T-helper 2 cell treated with Interferon-gamma antibody and Interleukin-4, amounts not matched to agents 100 ng/mL and 5 ng/mL, for 36 hours (primary cell): ENCODE data around the gene DHDDS. TPM values are rescaled to one million over a fixed set of nuclear protein-coding genes. Genes with fewer than 3 reads are reported as not detected.
"Not testable (repeated sequence)": the region's sequence is repeated elsewhere in the genome, so short reads cannot be mapped to it uniquely, and the experiment has no call there.

ENCODE experiments used
- intact Hi-C: fragments of 100-400 bp; cut with micrococcal nuclease; formaldehyde crosslinking; loops from one replicate; pipeline ENCODE4 v1.15.1; 2023
- total RNA-seq: library from RNA; stranded (reverse); gene quantifications from 2 replicates; pipeline ENCODE4 v1.2.3, GENCODE V29; 2022

The DHDDS gene, protein sequence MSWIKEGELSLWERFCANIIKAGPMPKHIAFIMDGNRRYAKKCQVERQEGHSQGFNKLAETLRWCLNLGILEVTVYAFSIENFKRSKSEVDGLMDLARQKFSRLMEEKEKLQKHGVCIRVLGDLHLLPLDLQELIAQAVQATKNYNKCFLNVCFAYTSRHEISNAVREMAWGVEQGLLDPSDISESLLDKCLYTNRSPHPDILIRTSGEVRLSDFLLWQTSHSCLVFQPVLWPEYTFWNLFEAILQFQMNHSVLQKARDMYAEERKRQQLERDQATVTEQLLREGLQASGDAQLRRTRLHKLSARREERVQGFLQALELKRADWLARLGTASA
- total RNA-seq: 60.8 and 61.6 TPM in 2 replicates

DNA sequence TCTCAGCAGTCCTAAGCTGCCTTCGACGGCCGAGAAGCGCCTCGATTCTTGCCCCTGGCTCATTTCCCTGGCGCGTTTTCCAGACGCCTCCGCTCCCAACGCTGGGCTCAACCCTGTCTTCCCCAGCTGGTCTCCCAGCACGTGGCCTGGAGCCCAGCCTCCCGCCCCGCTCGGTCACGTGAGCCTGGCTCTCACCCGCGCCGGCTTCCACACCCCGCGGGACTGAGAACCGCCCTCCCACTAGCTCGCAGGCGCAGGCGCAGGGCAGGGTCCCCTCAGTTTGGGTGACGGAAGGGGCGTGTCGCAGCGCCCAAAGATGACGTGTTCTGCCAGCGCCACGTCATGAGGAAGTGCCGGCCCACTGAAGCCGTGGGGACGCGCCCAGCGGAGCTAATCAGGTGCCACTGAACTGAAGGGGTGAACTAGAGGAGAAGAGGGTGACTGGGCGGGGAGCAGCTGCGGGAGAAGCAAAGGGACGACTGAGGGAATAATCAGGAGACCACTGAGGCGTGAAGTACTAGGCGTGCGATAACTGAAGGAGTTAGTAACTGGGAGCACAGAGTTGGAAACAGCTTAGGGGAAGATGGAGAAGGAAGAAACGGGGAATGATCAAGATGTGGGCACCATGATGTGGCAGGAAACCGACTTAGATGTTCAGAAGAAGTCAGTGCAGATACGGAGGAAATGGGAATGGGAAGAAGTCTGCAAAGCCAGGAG lies at the start of gene DHDDS:
TSS of gene DHDDS (plus strand) at position 343 of the 717 bp plus-strand sequence. CDS start 625 bp downstream, outside the sequence.
- intact Hi-C loops: loop anchor here (1.0 kb wide), 3 partner anchors 41 to 527 kb away; partner anchors contain the start of gene UBXN11

- intact Hi-C loops: no loop called here
Measured at GRCh38 chr1:26384076-26384475, 48.0 kb upstream of the DHDDS start.

- intact Hi-C loops: not testable (repeated sequence)
Measured at GRCh38 chr1:26385063-26385462, 47.1 kb upstream of the DHDDS start.

- intact Hi-C loops: no loop called here
Measured at GRCh38 chr1:26387447-26387846, 44.7 kb upstream of the DHDDS start.

- intact Hi-C loops: no loop called here
Measured at GRCh38 chr1:26388791-26389445, 43.2 kb upstream of the DHDDS start.

- intact Hi-C loops: loop anchor here (2.0 to 10.0 kb wide), 4 partner anchors 27 to 225 kb away; partner anchors contain the start of genes C1orf232 and ZNF593
Measured at GRCh38 chr1:26389604-26390247, 42.4 kb upstream of the DHDDS start.

GRCh38 chr1:26391450-26391849 lies 40.7 kb upstream of the DHDDS start:
- intact Hi-C loops: loop anchor here (1.0 to 10.0 kb wide), 5 partner anchors 29 to 227 kb away; partner anchors contain the start of genes C1orf232 and ZNF593

DNA sequence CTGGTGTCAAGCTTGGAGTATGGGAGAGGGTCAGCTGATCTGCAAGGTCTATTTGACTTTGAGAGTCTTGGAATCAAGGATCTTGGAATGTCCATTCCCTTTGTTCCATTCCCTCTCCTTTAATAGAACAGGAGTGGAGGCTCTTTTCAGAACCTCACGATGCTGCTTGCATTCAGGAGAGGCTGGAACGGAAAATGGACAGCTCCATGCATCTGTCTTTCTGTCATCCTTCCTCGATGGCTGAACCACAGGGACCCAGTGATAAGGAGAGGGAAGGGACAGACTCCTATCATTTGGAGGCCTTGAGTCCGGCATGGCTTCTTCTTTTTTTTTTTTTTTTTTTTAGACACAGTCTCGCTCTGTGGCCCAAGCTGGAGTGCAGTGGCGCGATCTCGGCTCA lies 36.4 kb upstream of the DHDDS start:
- intact Hi-C loops: loop anchor here (10.0 kb wide), 1 partner anchor 231 kb away; the partner anchor contains the start of genes C1orf232 and ZNF593

- intact Hi-C loops: loop anchor here (10.0 kb wide), 1 partner anchor 234 kb away; the partner anchor contains the start of genes C1orf232 and ZNF593
Measured at GRCh38 chr1:26399034-26399433, 33.1 kb upstream of the DHDDS start.

- intact Hi-C loops: no loop called here
Measured at GRCh38 chr1:26401891-26402290, 30.2 kb upstream of the DHDDS start.

GRCh38 chr1:26403656-26404055 lies 28.5 kb upstream of the DHDDS start:
- intact Hi-C loops: no loop called here

DNA sequence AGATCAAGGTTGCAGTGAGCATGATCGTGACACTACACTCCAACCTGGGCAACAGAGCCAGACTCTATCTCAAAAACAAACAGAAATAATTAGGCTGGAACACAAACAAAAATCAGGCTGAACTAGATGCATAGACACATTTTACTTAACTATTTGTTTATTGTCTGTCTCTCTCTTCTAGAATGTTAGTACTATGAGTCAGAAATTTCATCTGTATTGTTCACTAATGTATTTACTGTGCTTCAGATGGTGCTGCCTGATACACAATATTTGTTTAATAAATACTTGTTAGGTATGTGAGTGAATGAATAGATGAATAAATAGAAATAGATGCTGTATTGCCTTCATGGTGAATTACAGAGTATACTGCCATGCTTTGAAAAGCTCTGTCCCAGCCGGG lies 27.5 kb upstream of the DHDDS start:
- intact Hi-C loops: no loop called here

- intact Hi-C loops: no loop called here
Measured at GRCh38 chr1:26405281-26405915, 26.7 kb upstream of the DHDDS start.

- intact Hi-C loops: no loop called here
Measured at GRCh38 chr1:26408604-26409003, 23.5 kb upstream of the DHDDS start.

DNA sequence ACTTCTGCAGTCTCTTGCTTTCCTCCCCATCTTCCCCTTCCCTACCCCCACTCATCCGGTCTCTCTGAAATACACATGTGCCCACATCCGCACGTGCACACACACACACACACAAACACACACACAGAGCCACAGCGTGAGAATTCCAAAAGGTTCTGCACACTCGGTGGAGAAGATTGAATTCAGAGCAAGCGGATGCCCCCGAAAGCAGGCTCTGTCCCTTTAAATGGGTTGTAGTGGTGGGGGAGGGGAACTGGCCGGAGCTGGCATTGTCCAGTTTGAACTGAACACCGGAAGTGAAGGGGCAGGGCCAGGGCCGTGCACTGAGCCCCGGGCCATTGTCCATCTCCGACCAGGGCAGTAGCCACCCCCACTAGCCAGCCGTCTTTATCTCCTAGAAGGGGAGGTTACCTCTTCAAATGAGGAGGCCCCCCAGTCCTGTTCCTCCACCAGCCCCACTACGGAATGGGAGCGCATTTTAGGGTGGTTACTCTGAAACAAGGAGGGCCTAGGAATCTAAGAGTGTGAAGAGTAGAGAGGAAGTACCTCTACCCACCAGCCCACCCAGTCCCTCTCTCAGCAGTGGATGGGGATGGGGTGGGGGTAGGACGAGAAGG lies 22.8 kb upstream of the DHDDS start:
- intact Hi-C loops: no loop called here

DNA sequence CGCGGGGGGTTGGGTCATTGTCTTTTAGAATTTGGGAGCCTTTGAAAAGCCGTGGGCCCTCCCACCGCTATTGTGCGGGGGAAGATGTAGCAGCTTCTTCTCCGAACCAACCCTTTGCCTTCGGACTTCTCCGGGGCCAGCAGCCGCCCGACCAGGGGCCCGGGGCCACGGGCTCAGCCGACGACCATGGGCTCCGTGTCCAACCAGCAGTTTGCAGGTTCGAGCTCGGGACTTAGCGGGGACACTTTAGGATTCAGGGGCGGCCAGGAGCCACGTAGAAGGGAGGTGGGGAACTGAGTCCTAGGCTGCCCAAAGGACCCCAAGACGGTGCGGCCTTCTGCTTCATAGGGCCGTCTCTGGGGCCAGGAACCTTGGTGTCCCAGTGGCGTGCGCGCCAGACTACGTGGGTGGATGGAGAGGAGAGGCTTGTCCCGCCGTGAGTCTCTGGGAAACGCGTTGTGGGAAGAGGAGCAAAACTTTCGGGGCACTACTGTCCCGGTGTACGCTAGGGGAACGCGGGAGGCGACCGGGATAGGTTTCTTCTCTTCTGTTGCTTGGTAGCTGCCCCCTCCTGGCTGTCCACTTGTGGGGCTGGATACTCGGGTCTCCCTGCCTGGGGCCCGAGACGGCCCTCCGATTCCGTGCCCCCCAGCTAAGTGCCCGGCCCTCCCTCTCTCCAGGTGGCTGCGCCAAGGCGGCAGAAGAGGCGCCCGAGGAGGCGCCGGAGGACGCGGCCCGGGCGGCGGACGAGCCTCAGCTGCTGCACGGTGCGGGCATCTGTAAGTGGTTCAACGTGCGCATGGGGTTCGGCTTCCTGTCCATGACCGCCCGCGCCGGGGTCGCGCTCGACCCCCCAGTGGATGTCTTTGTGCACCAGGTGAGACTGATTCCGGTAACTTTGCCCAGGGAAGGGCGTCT lies 21.2 kb upstream of the DHDDS start, which contains the start of gene LIN28A:
TSS of gene LIN28A (plus strand) at position 112 of the 918 bp plus-strand sequence. CDS start at position 187, 75 bp downstream.
- intact Hi-C loops: no loop called here

DNA sequence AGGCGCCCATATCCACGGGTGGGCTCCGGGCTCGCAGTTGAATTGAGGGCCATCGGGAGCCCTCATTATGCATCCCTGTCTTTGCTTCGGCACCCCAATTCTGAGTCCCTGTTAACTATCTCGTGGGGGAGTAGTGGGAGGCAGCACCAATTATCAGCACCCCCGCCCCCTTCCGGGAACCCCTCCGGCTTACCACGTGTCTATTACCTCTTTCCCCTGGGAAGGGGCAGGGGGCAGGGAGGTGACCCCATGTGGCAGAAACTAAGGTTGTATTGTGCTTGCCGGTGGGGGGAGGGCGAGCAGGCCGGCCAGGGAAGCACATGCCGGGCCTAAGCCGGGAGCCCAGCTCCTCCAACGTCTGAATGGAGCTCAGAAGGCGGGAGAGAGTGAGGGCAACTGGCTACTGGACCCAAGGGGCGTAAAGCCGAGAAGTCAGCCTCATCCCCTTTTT lies 20.5 kb upstream of the DHDDS start:
- intact Hi-C loops: no loop called here

- intact Hi-C loops: no loop called here
Measured at GRCh38 chr1:26412180-26412840, 19.8 kb upstream of the DHDDS start.
